ENCODE results near the gene NFATC4. TPM values are rescaled to one million over a fixed set of nuclear protein-coding genes. Genes with fewer than 3 reads are reported as not detected.

NFATC4 gene
- total and polyA plus RNA-seq, 2 of the 4 experiments (the other 2 are of a cell fraction), result 15.6 to 35.8 TPM

DNA sequence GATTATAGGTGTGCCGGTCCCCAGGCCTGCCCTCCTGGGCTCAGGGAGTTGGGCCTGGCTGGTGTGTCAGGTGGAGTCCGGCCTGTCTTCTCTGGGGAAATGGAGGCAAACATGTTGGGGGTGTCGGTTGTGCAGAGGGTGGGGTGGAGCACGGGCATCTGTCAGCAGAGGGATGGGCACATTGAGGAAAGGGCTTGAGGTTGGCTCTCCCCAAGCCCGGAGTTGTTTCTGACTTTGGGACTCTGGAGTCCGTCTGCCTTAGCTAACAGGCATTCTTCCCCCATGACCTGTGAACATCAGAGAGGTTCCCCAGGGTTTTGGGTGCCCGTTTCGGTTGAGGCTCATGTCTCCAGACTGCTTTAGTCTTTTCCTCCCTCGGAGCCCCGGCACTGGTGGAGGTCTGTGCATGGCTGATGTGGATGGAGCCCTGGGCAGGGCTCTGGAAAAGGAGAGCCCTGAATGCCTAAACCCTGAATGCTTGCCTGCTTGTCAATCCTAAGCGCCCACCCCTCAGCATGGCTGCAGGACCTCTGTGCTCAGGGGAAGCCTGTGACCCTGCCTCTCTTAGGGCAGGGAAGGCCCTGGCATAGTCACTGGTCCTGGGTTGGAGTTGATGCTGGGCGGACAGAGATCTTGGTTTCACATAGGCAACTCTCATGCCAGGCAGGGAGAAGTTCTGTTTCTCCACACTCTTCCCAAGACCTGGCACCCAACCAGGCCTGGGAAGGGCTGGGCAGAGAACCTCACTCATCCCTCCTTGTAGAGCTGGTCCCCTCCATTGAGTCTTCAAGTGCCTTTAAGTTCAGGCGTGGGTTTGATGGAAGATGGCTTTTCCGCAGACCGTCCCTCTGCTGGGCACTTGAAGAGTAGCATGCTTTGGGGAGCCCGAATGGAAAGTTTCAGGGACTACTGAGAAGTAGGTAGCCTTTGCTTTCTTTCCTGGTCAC, 43.7 kb downstream of the NFATC4 start:
- intact Hi-C loops (cut with micrococcal nuclease), result loop anchor here (1.0 kb wide), 2 partner anchors 46 to 78 kb away; no protein-coding TSS in a partner anchor

More for the DNA sequence above, 43.7 kb downstream of the NFATC4 start:
- no peak overlapping the region for H2BK5ac ChIP-seq (ENCODE audit: low read depth, low read length, poor library complexity, severe bottlenecking)
- DNase-seq, result peak; percentile 59
- TF ChIP-seq, protein P1, sequence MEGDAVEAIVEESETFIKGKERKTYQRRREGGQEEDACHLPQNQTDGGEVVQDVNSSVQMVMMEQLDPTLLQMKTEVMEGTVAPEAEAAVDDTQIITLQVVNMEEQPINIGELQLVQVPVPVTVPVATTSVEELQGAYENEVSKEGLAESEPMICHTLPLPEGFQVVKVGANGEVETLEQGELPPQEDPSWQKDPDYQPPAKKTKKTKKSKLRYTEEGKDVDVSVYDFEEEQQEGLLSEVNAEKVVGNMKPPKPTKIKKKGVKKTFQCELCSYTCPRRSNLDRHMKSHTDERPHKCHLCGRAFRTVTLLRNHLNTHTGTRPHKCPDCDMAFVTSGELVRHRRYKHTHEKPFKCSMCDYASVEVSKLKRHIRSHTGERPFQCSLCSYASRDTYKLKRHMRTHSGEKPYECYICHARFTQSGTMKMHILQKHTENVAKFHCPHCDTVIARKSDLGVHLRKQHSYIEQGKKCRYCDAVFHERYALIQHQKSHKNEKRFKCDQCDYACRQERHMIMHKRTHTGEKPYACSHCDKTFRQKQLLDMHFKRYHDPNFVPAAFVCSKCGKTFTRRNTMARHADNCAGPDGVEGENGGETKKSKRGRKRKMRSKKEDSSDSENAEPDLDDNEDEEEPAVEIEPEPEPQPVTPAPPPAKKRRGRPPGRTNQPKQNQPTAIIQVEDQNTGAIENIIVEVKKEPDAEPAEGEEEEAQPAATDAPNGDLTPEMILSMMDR (conservative IDR thresholded peaks at IDR 0.05; ENCODE audit: low read depth, low read length), result peak; percentile 68
- TF ChIP-seq RFX5 (IDR thresholded peaks at IDR 0.05; ENCODE audit: low read depth, low read length) (no peak), RAD21 (IDR thresholded peaks at IDR 0.05; ENCODE audit: low read length) (peak; percentile 69), SMC3 (IDR thresholded peaks at IDR 0.05; ENCODE audit: low read depth, low read length) (peak; percentile 81)
- H3K4me3 ChIP-seq (ENCODE audit: insufficient read depth, low read depth, low read length), result no peak overlapping the region
- H3K14ac ChIP-seq (replicated peaks; ENCODE audit: low read depth, low read length), result no peak overlapping the region
- no peak overlapping the region for H2BK20ac ChIP-seq (ENCODE audit: low read depth, low read length)
- peaks cover 3% of the 10 kb centered on the region; the same call in 1 of the 2 replicates for H3K9me1 ChIP-seq (ENCODE audit: insufficient read depth, low read length)
- H4K20me1 ChIP-seq (ENCODE audit: insufficient read depth, low read length), result 0 out of 2 replicates have a peak, but pooled peaks cover 3% of the 10 kb centered on the region
- H2BK120ac ChIP-seq (ENCODE audit: low read depth, low read length), result no peak overlapping the region
- 60% methylated on average over 2 of the region's 16 CpGs; no CpG with 5 or more reads in 1 of the 2 experiments for WGBS, 2 experiments (ENCODE audit: extremely low coverage in 2 of 2, insufficient read length in 1 of 2)
- H3K56ac ChIP-seq (ENCODE audit: extremely low read depth, insufficient read depth, low read length), result no peak overlapping the region
- no peak overlapping the region for H3K9ac ChIP-seq (ENCODE audit: low read depth, low read length)
- no peak overlapping the region for H2AK5ac ChIP-seq (ENCODE audit: low read depth, low read length)
- H3K4me1 ChIP-seq (ENCODE audit: control insufficient read depth, insufficient read depth, low read length), result no peaks in the 10 kb centered on the region
- H3K4ac ChIP-seq (ENCODE audit: low read depth, low read length), result no peak overlapping the region
- H3K23ac ChIP-seq (ENCODE audit: low read depth, low read length), result no peak overlapping the region
- BruUV-seq (replicated peaks), result no TSS peak
- H3K4me2 ChIP-seq (ENCODE audit: low read depth, low read length), result no peak overlapping the region
- H3K18ac ChIP-seq (ENCODE audit: low read depth, low read length), result no peak overlapping the region
- H4K91ac ChIP-seq (ENCODE audit: insufficient read depth, low read depth, low read length), result no peak overlapping the region
- no peak overlapping the region for H4K8ac ChIP-seq (ENCODE audit: low read depth in 2 of 2, low read length in 2 of 2)
- peak overlapping the region; percentile 49 for H2AK9ac ChIP-seq (replicated peaks; ENCODE audit: low read depth, low read length, poor library complexity)
- no peaks in the 10 kb centered on the region for H3K9me3 ChIP-seq (ENCODE audit: control insufficient read depth, insufficient read depth, low read length)
- dilution Hi-C loops (cut with HindIII; ENCODE audit: low sequenced_read_pairs, unreplicated experiment), result no loop called here
- in situ Hi-C loops (cut with MboI; ENCODE audit: low sequenced_read_pairs), result no loop called here
- ATAC-seq (ENCODE audit: low read depth), result peak; percentile 93
- no peaks in the 10 kb centered on the region; a peak in 1 of 4 replicates for H3K79me1 ChIP-seq (ENCODE audit: low read depth in 1 of 2, low read length in 2 of 2)
- H3K27me3 ChIP-seq (ENCODE audit: control insufficient read depth, insufficient read depth, low read length), result no peaks in the 10 kb centered on the region
- no peak overlapping the region for H4K5ac ChIP-seq (ENCODE audit: low read depth, low read length)
- no peak overlapping the region for H3K27ac ChIP-seq (ENCODE audit: insufficient read depth, low read length)
- no peak overlapping the region for H2BK15ac ChIP-seq (ENCODE audit: low read depth, low read length)
- ChIA-PET CTCF (interaction anchor here (0.7 to 2.0 kb wide), 3 partner anchors 10 to 78 kb away, joined by 3 to 6 read pairs (median 5); no protein-coding TSS in a partner anchor), POLR2A (ENCODE audit: unreplicated experiment) (no interaction called here)
- peaks cover 40% of the 10 kb centered on the region; the same call in 1 of the 2 replicates for H3K36me3 ChIP-seq (ENCODE audit: control insufficient read depth, insufficient read depth, low read length)
- H2AFZ ChIP-seq (replicated peaks; ENCODE audit: low read length, poor library complexity), result peak overlapping the region; percentile 61

All from IMR-90 (cell line).